ENCODE data around the gene TMEM170B.

DNA sequence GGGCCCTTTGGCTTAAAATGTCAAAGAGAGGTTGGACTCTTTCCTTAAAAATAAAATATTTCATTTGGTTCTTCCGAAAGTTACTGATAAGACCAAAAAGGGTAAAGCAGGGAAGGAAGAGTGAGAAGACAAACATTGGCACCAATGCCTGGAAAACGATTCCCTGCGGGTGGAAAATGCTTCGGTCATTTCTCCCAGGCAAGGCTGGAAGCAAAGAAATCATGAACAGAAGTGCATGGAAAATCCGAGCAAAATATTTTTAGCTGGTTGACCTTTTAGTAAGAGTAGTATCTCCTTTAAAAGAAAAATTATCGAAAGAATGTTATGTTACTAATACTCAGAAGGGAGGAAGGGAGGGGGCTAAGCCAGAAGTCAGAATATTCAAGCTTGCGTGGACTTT lies 62.7 kb downstream of the TMEM170B start:
- TF ChIP-seq, protein P1, sequence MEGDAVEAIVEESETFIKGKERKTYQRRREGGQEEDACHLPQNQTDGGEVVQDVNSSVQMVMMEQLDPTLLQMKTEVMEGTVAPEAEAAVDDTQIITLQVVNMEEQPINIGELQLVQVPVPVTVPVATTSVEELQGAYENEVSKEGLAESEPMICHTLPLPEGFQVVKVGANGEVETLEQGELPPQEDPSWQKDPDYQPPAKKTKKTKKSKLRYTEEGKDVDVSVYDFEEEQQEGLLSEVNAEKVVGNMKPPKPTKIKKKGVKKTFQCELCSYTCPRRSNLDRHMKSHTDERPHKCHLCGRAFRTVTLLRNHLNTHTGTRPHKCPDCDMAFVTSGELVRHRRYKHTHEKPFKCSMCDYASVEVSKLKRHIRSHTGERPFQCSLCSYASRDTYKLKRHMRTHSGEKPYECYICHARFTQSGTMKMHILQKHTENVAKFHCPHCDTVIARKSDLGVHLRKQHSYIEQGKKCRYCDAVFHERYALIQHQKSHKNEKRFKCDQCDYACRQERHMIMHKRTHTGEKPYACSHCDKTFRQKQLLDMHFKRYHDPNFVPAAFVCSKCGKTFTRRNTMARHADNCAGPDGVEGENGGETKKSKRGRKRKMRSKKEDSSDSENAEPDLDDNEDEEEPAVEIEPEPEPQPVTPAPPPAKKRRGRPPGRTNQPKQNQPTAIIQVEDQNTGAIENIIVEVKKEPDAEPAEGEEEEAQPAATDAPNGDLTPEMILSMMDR (IDR thresholded peaks at IDR 0.05): no peak
- TF ChIP-seq EZH2phosphoT487 (IDR thresholded peaks at IDR 0.05) (no peak), EZH2 (IDR thresholded peaks at IDR 0.05) (no peak)

All from neural progenitor cell (in vitro differentiated cells).